HG03460 (cell line): Measurements from ENCODE around the gene FBXO47.
"Not testable (repeated sequence)": the region's sequence is repeated elsewhere in the genome, so short reads cannot be mapped to it uniquely, and the experiment has no call there.

ENCODE experiments used
- ATAC-seq: cut with Tn5 transposase; IDR thresholded peaks from one replicate; pipeline ENCODE4 v1.9.1; 2021; ENCODE audit not compliant: unreplicated experiment

The FBXO47 gene

GRCh38 chr17:38925263-38925995 lies 41.8 kb downstream of the FBXO47 start, which contains the start of gene LASP1NB:
Gene LASP1NB (plus strand): TSS chr17:38925614.
- no peak for ATAC-seq

- no peak for ATAC-seq
Measured at GRCh38 chr17:38922538-38923297, 44.5 kb downstream of the FBXO47 start.

GRCh38 chr17:38921756-38922411 lies 45.3 kb downstream of the FBXO47 start:
- no peak for ATAC-seq

GRCh38 chr17:38920374-38921291 lies 46.6 kb downstream of the FBXO47 start:
- ATAC-seq = no peak

GRCh38 chr17:38919316-38920078 lies 47.7 kb downstream of the FBXO47 start:
- no peak for ATAC-seq

- no peak for ATAC-seq
Measured at GRCh38 chr17:38918916-38919315, 48.3 kb downstream of the FBXO47 start.

- ATAC-seq = no peak
Measured at GRCh38 chr17:38918129-38918913, 48.9 kb downstream of the FBXO47 start.

- no peak for ATAC-seq
Measured at GRCh38 chr17:38917259-38917658, 49.9 kb downstream of the FBXO47 start.

GRCh38 chr17:38916771-38917170 lies 50.4 kb downstream of the FBXO47 start:
- no peak for ATAC-seq

- ATAC-seq = no peak
Measured at GRCh38 chr17:38915639-38915995, 51.6 kb downstream of the FBXO47 start.

- no peak for ATAC-seq
Measured at GRCh38 chr17:38914741-38915638, 52.2 kb downstream of the FBXO47 start.

GRCh38 chr17:38912221-38912813 lies 54.9 kb downstream of the FBXO47 start:
- ATAC-seq = no peak

- ATAC-seq = not testable (repeated sequence)
Measured at GRCh38 chr17:38911731-38912081, 55.5 kb downstream of the FBXO47 start.

- ATAC-seq = no peak
Measured at GRCh38 chr17:38911081-38911730, 56.0 kb downstream of the FBXO47 start.

- no peak for ATAC-seq
Measured at GRCh38 chr17:38910325-38910724, 56.9 kb downstream of the FBXO47 start.

- no peak for ATAC-seq
Measured at GRCh38 chr17:38908676-38909181, 58.5 kb downstream of the FBXO47 start.

GRCh38 chr17:38907930-38908675 lies 59.1 kb downstream of the FBXO47 start:
- ATAC-seq = no peak
